Neuronal stem cell (in vitro differentiated cells): ENCODE results near the gene IQGAP1.

Experiments used
- DNase-seq: peaks from one replicate; pipeline ENCODE4 v3.0.0-alpha.2; 2013; ENCODE audit warnings: low spot score
- H2AFZ ChIP-seq: one replicate; pipeline ENCODE4 v1.6.1; 2013; ENCODE audit warnings: mild to moderate bottlenecking, low read length, inconsistent platforms
- H2AK5ac ChIP-seq: 2 replicates; pipeline ENCODE4 v1.6.1; 2013; ENCODE audit warnings: low read depth, mild to moderate bottlenecking, inconsistent platforms, low read length, moderate library complexity, mixed read lengths
- H2BK120ac ChIP-seq: 2 replicates; pipeline ENCODE4 v1.6.1; 2013; ENCODE audit warnings: low read depth, mild to moderate bottlenecking, inconsistent platforms, low read length, moderate library complexity, mixed read lengths
- H2BK12ac ChIP-seq: one replicate; pipeline ENCODE4 v1.6.1; 2013; ENCODE audit warnings: low read length, inconsistent platforms
- H2BK15ac ChIP-seq: 2 replicates; pipeline ENCODE4 v1.6.1; 2013; ENCODE audit warnings: mild to moderate bottlenecking, low read length, inconsistent platforms, mixed read lengths
- H2BK5ac ChIP-seq: one replicate; pipeline ENCODE4 v1.6.1; 2013; ENCODE audit warnings: inconsistent platforms, mild to moderate bottlenecking, low read length, moderate library complexity
- H3K14ac ChIP-seq: one replicate; pipeline ENCODE4 v1.6.1; 2013; ENCODE audit warnings: low read length, inconsistent platforms
- H3K18ac ChIP-seq: 2 replicates; pipeline ENCODE4 v1.6.1; 2013; ENCODE audit warnings: low read length, inconsistent platforms
- H3K23ac ChIP-seq: 2 replicates; pipeline ENCODE4 v1.6.1; 2013; ENCODE audit warnings: low read depth, mild to moderate bottlenecking, mixed read lengths, low read length, inconsistent platforms; ENCODE audit not compliant: poor library complexity
- H3K27ac ChIP-seq: replicated peaks from 3 replicates; pipeline ENCODE4 v1.5.1; 2013; ENCODE audit warnings: low read length, inconsistent platforms
- H3K27me3 ChIP-seq, 3 experiments: 2 replicates each; pipeline ENCODE4 v1.6.1; 2013; ENCODE audit warnings: low read length in 3 of 3, mild to moderate bottlenecking in 2 of 3, inconsistent platforms in 1 of 3, low read depth in 1 of 3, mixed read lengths in 1 of 3, moderate library complexity in 1 of 3; ENCODE audit not compliant: control insufficient read depth in 3 of 3, insufficient read depth in 3 of 3
- H3K36me3 ChIP-seq, 2 donors: replicated peaks in 1 of 2; 2 replicates each; pipeline ENCODE4 v1.6.1; 2013; ENCODE audit warnings: low read length in 2 of 2; ENCODE audit not compliant: control insufficient read depth in 2 of 2, insufficient read depth in 2 of 2
- H3K4ac ChIP-seq: 2 replicates; pipeline ENCODE4 v1.6.1; 2013; ENCODE audit warnings: inconsistent platforms, mild to moderate bottlenecking, low read length, moderate library complexity
- H3K4me1 ChIP-seq, 2 donors: 1 replicate in 1 of 2; 2 replicates in 1 of 2; pipeline ENCODE4 v1.6.1; 2013; ENCODE audit warnings: low read length in 2 of 2, low read depth in 1 of 2; ENCODE audit not compliant: control insufficient read depth in 2 of 2, insufficient read depth in 1 of 2
- H3K4me2 ChIP-seq: one replicate; pipeline ENCODE4 v1.6.1; 2013; ENCODE audit warnings: mild to moderate bottlenecking, low read length, inconsistent platforms; ENCODE audit not compliant: insufficient read depth, poor library complexity, severe bottlenecking
- H3K4me3 ChIP-seq, 2 donors: 2 replicates each; pipeline ENCODE4 v1.5.1; 2013; ENCODE audit warnings: low read length in 2 of 2, mild to moderate bottlenecking in 2 of 2, inconsistent platforms in 1 of 2, moderate library complexity in 1 of 2
- H3K79me1 ChIP-seq: one replicate; pipeline ENCODE4 v1.6.1; 2013; ENCODE audit warnings: low read depth, mild to moderate bottlenecking, inconsistent platforms, low read length, moderate library complexity
- H3K9ac ChIP-seq: one replicate; pipeline ENCODE4 v1.6.1; 2013; ENCODE audit warnings: mild to moderate bottlenecking, low read depth, low read length, inconsistent platforms; ENCODE audit not compliant: poor library complexity
- H3K9me3 ChIP-seq, 2 donors: replicated peaks in 1 of 2; 2 replicates each; pipeline versions ENCODE3 to v1.6.1; 2013; ENCODE audit warnings: low read length in 2 of 2, mild to moderate bottlenecking in 2 of 2, inconsistent platforms in 1 of 2, low read depth in 1 of 2, mixed read lengths in 1 of 2, moderate library complexity in 1 of 2; ENCODE audit not compliant: control insufficient read depth in 2 of 2, insufficient read depth in 1 of 2
- H4K8ac ChIP-seq: one replicate; pipeline ENCODE4 v1.6.1; 2013; ENCODE audit warnings: low read depth, mild to moderate bottlenecking, inconsistent platforms, low read length, moderate library complexity
- H4K91ac ChIP-seq: one replicate; pipeline ENCODE4 v1.6.1; 2013; ENCODE audit warnings: low read length, low read depth, mild to moderate bottlenecking, inconsistent platforms; ENCODE audit not compliant: poor library complexity
- WGBS, 2 donors: extraction: QIAGEN DNeasy Blood & Tissue Kit; methylation state at CpG; one replicate each; pipeline ENCODE4 v1.1.7; 2013; ENCODE audit warnings: missing lambda C conversion rate in 2 of 2, mixed read lengths in 1 of 2; ENCODE audit not compliant: insufficient read length in 2 of 2, insufficient replicate concordance in 1 of 2; ENCODE audit errors: extremely low coverage in 2 of 2; 5-methylcytosine and 5-hydroxymethylcytosine counted together

The IQGAP1 gene

GRCh38 chr15:90405055-90405607, 17.1 kb downstream of the IQGAP1 start:
- Histone ChIP-seq H2BK5ac (no peak overlapping the region), H2AK5ac (no peak overlapping the region), H3K4ac (no peak overlapping the region), H3K27ac (no peak overlapping the region), H3K9ac (no peak overlapping the region), H3K9me3 (peaks cover 0 to 3% of the 10 kb centered on the region in 2 donors), H2BK15ac (no peak overlapping the region), H2AFZ (no peak overlapping the region), H4K8ac (no peak overlapping the region), H3K79me1 (no peaks in the 10 kb centered on the region), H4K91ac (no peak overlapping the region), H3K14ac (no peak overlapping the region), H3K36me3 (no peaks in the 10 kb centered on the region), H3K4me3 (no peak overlapping the region), H3K23ac (no peak overlapping the region), H2BK12ac (no peak overlapping the region), H3K4me2 (no peak overlapping the region), H3K27me3 (no peaks in the 10 kb centered on the region), H3K18ac (no peak overlapping the region), H3K4me1 (peaks cover 4 to 14% of the 10 kb centered on the region in 2 donors), H2BK120ac (no peak overlapping the region)
- WGBS, 2 donors: no CpG with 5 or more reads among the region's 3 CpGs
- DNase-seq: no peak

- H3K23ac ChIP-seq: no peak overlapping the region
- no peak overlapping the region for H3K9ac ChIP-seq
- H2BK120ac ChIP-seq: no peak overlapping the region
- no peak overlapping the region for H2BK12ac ChIP-seq
- H2AK5ac ChIP-seq: no peak overlapping the region
- H4K8ac ChIP-seq: no peak overlapping the region
- H3K4me1 ChIP-seq: peaks cover 0 to under 1% of the 10 kb centered on the region in 2 donors
- no peak overlapping the region for H4K91ac ChIP-seq
- no peak overlapping the region for H3K4me3 ChIP-seq
- H3K14ac ChIP-seq: no peak overlapping the region
- H3K9me3 ChIP-seq: peaks cover 0 to 3% of the 10 kb centered on the region in 2 donors
- no peak overlapping the region for H2BK15ac ChIP-seq
- no peaks in the 10 kb centered on the region for H3K36me3 ChIP-seq
- H3K79me1 ChIP-seq: no peaks in the 10 kb centered on the region
- H3K18ac ChIP-seq: no peak overlapping the region
- no peak for DNase-seq
- H3K27ac ChIP-seq: no peak overlapping the region
- no peak overlapping the region for H3K4me2 ChIP-seq
- H2BK5ac ChIP-seq: no peak overlapping the region
- WGBS, 2 donors: no CpG with 5 or more reads among the region's 3 CpGs
- H3K4ac ChIP-seq: no peak overlapping the region
- no peaks in the 10 kb centered on the region for H3K27me3 ChIP-seq
- H2AFZ ChIP-seq: no peak overlapping the region
Measured at GRCh38 chr15:90407336-90407735, 19.3 kb downstream of the IQGAP1 start.

- Histone ChIP-seq H2BK120ac (no peak overlapping the region), H3K9ac (no peak overlapping the region), H3K4me2 (no peak overlapping the region), H4K91ac (no peak overlapping the region), H4K8ac (no peak overlapping the region), H3K23ac (no peak overlapping the region), H3K36me3 (no peaks in the 10 kb centered on the region), H3K79me1 (no peaks in the 10 kb centered on the region), H3K4me1 (peaks cover 0 to 4% of the 10 kb centered on the region in 2 donors), H3K14ac (no peak overlapping the region), H2AK5ac (no peak overlapping the region), H3K27me3 (no peaks in the 10 kb centered on the region), H3K4me3 (no peak overlapping the region), H3K27ac (no peak overlapping the region), H2BK12ac (no peak overlapping the region), H2BK5ac (no peak overlapping the region), H3K18ac (no peak overlapping the region), H2AFZ (no peak overlapping the region), H2BK15ac (no peak overlapping the region), H3K9me3 (peaks cover 0 to 3% of the 10 kb centered on the region in 2 donors), H3K4ac (no peak overlapping the region)
- no peak for DNase-seq
- WGBS, 2 donors: no CpG with 5 or more reads among the region's 2 CpGs
Measured at GRCh38 chr15:90407871-90408317, 19.9 kb downstream of the IQGAP1 start.

- Histone ChIP-seq H3K79me1 (no peaks in the 10 kb centered on the region), H3K4me3 (no peak overlapping the region), H2AFZ (no peak overlapping the region), H3K4ac (no peak overlapping the region), H3K18ac (no peak overlapping the region), H3K9me3 (peaks cover 0 to 3% of the 10 kb centered on the region in 2 donors), H4K91ac (no peak overlapping the region), H3K36me3 (no peaks in the 10 kb centered on the region), H3K9ac (no peak overlapping the region), H2BK5ac (no peak overlapping the region), H3K27ac (no peak overlapping the region), H3K23ac (no peak overlapping the region), H2AK5ac (no peak overlapping the region), H2BK15ac (no peak overlapping the region), H3K27me3 (no peaks in the 10 kb centered on the region), H3K4me2 (no peak overlapping the region), H3K14ac (no peak overlapping the region), H3K4me1 (peaks cover 0 to 4% of the 10 kb centered on the region in 2 donors), H4K8ac (no peak overlapping the region), H2BK120ac (no peak overlapping the region), H2BK12ac (no peak overlapping the region)
- WGBS, 2 donors: no CpG with 5 or more reads among the region's 3 CpGs
- no peak for DNase-seq
Measured at GRCh38 chr15:90408657-90409056, 20.6 kb downstream of the IQGAP1 start.
